ENCODE measurements around the gene CARD16. TPM values are rescaled to one million over a fixed set of nuclear protein-coding genes. Genes with fewer than 3 reads are reported as not detected.
"Not testable (repeated sequence)": the region's sequence is repeated elsewhere in the genome, so short reads cannot be mapped to it uniquely, and the experiment has no call there.

CARD16 gene
- total RNA-seq, 1 donor from 2014 or later = 97.3 TPM

GRCh38 chr11:105034813-105035620 is 10.1 kb downstream of the CARD16 start, which contains the start of gene CASP1:
CASP1 (minus strand) TSS chr11:105035144; CDS start chr11:105035113, 31 bp downstream.
- Histone ChIP-seq H3K27ac (peak within 1 kb of the TSS; percentile 86), H3K4me1 (peaks cover 31% of the 10 kb centered on the region), H3K4me3 (peak within 1 kb of the TSS; percentile 61), H3K27me3 (ENCODE audit: low read depth) (no peaks in the 10 kb centered on the region), H3K9me3 (no peaks in the 10 kb centered on the region), H3K36me3 (peaks cover 15% of the 10 kb centered on the region)
- ATAC-seq (peak; percentile 89 to 95), DNase-seq (no peak)
- no peak for TF ChIP-seq CTCF (IDR thresholded peaks at IDR 0.05)
- intact Hi-C loops (cut with DNase I) = no loop called here

- DNase-seq; intact Hi-C loops (cut with DNase I); H3K27me3 ChIP-seq (ENCODE audit: low read depth); H3K9me3 ChIP-seq: not testable (repeated sequence)
- Histone ChIP-seq H3K27ac (peak overlapping the region; percentile 86), H3K4me3 (peak overlapping the region; percentile 61), H3K4me1 (peaks cover 31% of the 10 kb centered on the region), H3K36me3 (peaks cover 21% of the 10 kb centered on the region)
- peak; percentile 39 to 44 for ATAC-seq
Measured at GRCh38 chr11:105034388-105034787, 10.7 kb downstream of the CARD16 start.

- Histone ChIP-seq H3K27me3 (ENCODE audit: low read depth) (no peaks in the 10 kb centered on the region), H3K27ac (peak overlapping the region; percentile 86), H3K4me3 (peak overlapping the region; percentile 61), H3K9me3 (no peaks in the 10 kb centered on the region), H3K36me3 (peaks cover 27% of the 10 kb centered on the region), H3K4me1 (peaks cover 31% of the 10 kb centered on the region)
- intact Hi-C loops (cut with DNase I) = no loop called here
- TF ChIP-seq CTCF (IDR thresholded peaks at IDR 0.05) = no peak
- ATAC-seq = peak in 1 of 2 donors; percentile 30
- no peak for DNase-seq
Measured at GRCh38 chr11:105033781-105034180, 11.4 kb downstream of the CARD16 start.

- ATAC-seq (peak; percentile 38 to 41), DNase-seq (no peak)
- peak overlapping the region; percentile 86 for H3K27ac ChIP-seq
- H3K4me3 ChIP-seq = peak overlapping the region; percentile 61
- no peaks in the 10 kb centered on the region for H3K27me3 ChIP-seq (ENCODE audit: low read depth)
- intact Hi-C loops (cut with DNase I) = no loop called here
- peaks cover 31% of the 10 kb centered on the region for H3K36me3 ChIP-seq
- no peaks in the 10 kb centered on the region for H3K9me3 ChIP-seq
- peaks cover 31% of the 10 kb centered on the region for H3K4me1 ChIP-seq
- no peak for TF ChIP-seq CTCF (IDR thresholded peaks at IDR 0.05)
Measured at GRCh38 chr11:105033343-105033742, 11.8 kb downstream of the CARD16 start.

GRCh38 chr11:105032495-105032894 is 12.6 kb downstream of the CARD16 start:
- Histone ChIP-seq H3K27me3 (ENCODE audit: low read depth) (no peaks in the 10 kb centered on the region), H3K9me3 (no peaks in the 10 kb centered on the region), H3K4me3 (peak overlapping the region; percentile 61), H3K27ac (no peak overlapping the region), H3K36me3 (peaks cover 40% of the 10 kb centered on the region), H3K4me1 (peaks cover 31% of the 10 kb centered on the region)
- TF ChIP-seq CTCF (IDR thresholded peaks at IDR 0.05) = no peak
- ATAC-seq (no peak), DNase-seq (no peak)
- intact Hi-C loops (cut with DNase I) = no loop called here

- H3K4me1 ChIP-seq = peaks cover 5% of the 10 kb centered on the region
- H3K4me3 ChIP-seq = no peak overlapping the region
- DNase-seq = no peak
- H3K27ac ChIP-seq = no peak overlapping the region
- H3K36me3 ChIP-seq = peaks cover 61% of the 10 kb centered on the region
- no peak for ATAC-seq
- no peaks in the 10 kb centered on the region for H3K9me3 ChIP-seq
- no peaks in the 10 kb centered on the region for H3K27me3 ChIP-seq (ENCODE audit: low read depth)
- TF ChIP-seq CTCF (IDR thresholded peaks at IDR 0.05) = no peak
- intact Hi-C loops (cut with DNase I) = no loop called here
Measured at GRCh38 chr11:105027678-105028077, 17.5 kb downstream of the CARD16 start.

Measured in lower lobe of right lung (tissue), 2 donors.